GM12873 (cell line): Measurements from ENCODE around the gene DUSP15.

ENCODE experiments used
- CTCF ChIP-seq: IDR thresholded peaks from 2 replicates; pipeline ENCODE4 v1.5.1; 2012; ENCODE audit warnings: low read depth, mild to moderate bottlenecking, moderate library complexity, low read length, control low read depth; ENCODE audit not compliant: insufficient read depth; ENCODE audit errors: missing control alignments

The DUSP15 gene

DNA sequence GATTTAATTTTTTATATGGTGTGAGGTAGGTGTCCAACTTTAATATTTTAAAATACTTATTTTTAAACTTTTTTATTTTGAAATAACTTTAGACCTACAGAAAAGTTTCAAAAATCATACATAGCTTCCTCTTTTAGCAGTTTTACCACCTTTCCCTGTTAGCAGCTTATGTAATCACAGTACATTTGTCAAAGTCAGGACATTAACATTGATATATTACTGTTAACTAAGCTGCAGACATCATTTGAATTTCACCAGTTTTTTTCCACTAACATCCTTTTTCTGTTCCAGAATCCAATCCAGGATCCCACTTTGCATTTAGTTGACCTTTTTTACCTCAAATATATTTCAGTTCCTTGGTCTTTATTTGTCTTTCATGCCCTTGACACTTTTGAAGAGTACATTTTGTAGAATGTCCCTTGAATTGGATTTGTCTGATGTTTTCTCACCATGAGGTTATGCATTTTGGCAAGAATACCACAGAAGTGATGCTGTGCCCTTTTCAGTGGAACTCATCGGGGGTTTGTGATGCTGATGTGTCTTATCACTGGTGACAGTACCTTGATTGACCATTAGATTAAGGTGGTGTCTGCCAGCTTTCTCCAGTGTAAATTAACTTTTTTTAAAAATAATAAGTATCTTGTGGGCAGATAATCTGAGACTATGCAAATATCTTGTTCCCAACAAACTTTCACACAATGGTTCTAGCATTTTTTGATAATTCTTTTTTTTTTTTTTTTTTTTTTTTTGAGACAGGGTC lies 33.5 kb upstream of the DUSP15 start:
- TF ChIP-seq CTCF: no peak

DNA sequence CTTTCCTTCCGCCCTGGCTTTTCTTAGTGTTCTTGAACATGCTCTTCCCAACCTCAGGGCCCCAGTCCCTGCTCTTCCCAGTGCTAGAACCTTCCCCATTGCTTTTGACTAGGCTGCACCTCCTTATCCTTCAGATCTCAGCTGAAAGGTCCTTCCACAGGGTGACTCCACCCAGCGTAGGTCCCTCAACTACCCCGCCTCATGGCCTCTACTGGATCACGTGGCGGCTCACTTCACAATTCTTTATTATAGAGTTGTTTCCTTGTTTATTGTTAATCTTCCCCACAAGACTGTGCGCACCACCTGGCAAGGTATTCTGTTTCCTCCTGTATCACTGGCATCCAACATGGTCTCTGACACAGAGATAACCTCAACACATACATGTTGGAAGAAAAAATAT lies 31.3 kb upstream of the DUSP15 start:
- no peak for TF ChIP-seq CTCF

DNA sequence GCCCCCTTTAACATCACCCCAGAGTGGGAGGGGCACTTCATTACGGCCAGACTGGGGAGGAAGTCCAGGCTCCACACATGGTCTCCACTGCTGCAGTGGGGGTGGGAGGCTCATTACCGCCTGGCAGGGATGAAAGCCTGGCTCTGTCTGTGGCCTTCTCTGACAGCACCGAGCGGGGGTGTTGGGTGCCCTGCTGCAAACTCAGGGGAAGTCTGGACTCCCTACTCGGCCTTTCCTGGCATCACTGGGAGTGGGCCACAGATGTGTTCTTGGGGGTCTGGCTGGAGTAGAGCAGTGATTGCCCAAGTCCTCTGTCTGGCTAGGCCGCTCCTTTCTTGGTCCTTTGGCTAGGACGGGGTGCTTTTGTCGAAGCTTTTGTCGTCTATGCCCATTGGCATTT lies 27.2 kb upstream of the DUSP15 start:
- no peak for TF ChIP-seq CTCF

- TF ChIP-seq CTCF: no peak
These were observed 25.7 kb upstream of the DUSP15 start for GRCh38 chr20:31896049-31896448.

DNA sequence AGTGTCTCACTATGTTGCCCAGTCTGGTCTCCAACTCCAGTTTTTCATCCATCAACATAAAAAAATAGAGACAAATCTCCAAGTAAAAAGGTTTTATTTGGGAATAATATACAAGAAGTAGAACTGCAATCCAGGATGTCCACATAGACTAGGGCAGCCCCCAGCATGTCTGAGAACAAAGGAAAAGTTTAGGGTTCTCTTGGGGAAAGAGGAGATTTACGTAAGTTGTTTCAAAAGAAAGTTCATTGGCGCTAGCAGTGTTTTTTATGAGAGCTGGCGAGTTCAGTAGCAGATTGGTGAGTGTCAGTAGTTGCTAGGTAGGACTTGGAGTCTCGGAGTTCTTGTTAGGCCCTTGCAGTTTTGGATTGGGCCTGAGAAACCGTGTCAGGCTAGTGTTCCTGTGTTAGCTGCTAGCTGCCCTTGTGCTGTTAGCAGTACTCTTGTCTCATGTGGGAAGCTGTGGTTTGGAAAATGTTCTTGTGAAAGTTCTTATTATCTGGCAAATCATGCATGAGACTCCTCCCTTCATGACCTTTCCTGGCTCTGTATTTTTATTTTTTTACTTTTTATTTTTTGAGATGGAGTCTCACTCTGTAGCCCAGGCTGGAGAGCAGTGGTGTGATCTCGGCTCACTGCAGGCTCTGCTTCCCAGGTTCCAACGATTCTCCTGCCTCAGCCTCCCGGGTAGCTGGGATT lies 24.8 kb upstream of the DUSP15 start:
- TF ChIP-seq CTCF: no peak

- no peak for TF ChIP-seq CTCF
These were observed 20.3 kb upstream of the DUSP15 start for GRCh38 chr20:31890646-31891045.

DNA sequence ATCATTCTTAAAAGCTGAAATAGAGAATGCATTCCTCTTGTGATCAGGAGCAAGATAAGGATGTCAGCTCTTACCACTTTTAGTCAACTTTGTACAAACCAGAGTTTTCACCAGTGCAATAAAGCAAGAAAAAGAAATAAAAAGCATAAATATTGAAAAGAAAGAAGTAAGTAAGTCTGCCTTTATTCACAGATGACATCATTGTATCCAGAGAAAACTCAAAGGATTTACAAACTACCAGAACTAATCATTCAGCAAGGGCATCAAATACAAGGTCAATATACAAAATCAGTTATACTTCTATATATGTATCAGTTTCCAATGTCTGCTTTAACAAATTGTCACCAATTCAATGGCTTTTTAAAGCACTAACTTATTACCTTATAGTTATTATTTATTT lies 13.5 kb upstream of the DUSP15 start:
- TF ChIP-seq CTCF: no peak
